H1 (cell line): Measurements from ENCODE around the gene ITGA11. TPM values are rescaled to one million over a fixed set of nuclear protein-coding genes. Genes with fewer than 3 reads are reported as not detected.

ENCODE experiments used
- CTCF ChIA-PET: fragments of 300-600 bp; sonication (Branson Sonifier 250); formaldehyde crosslinking; loops from one replicate; lab custom pipeline; 2021; ENCODE audit not compliant: partially characterized antibody; lab: Charles Lee
- POLR2A ChIA-PET: fragments of 300-600 bp; sonication (Branson Sonifier 250); formaldehyde crosslinking; loops from one replicate; lab custom pipeline; 2021; ENCODE audit warnings: inconsistent platforms; ENCODE audit not compliant: partially characterized antibody; lab: Charles Lee
- DNase-seq, 2 experiments: peaks; one replicate each; pipeline versions ENCODE4 v3.0.0 to v3.0.0-alpha.2; 2010 to 2022; ENCODE audit warnings: low spot score in 2 of 2, low read depth in 1 of 2, mixed read lengths in 1 of 2
- FAIRE-seq: peaks from 2 replicates; lab custom pipeline; 2011; peaks lifted over from hg19 to GRCh38; lab: Jason Lieb, UNC
- H2AFZ ChIP-seq: 2 replicates; pipeline ENCODE4 v1.8.1; 2012; ENCODE audit warnings: low read length, inconsistent platforms
- H2AK5ac ChIP-seq: 2 replicates; pipeline ENCODE4 v1.6.1; 2013; ENCODE audit warnings: low read depth, low read length
- H2BK120ac ChIP-seq: replicated peaks from 2 replicates; pipeline ENCODE3; 2013; ENCODE audit warnings: low read depth, low read length, inconsistent platforms
- H2BK12ac ChIP-seq: 2 replicates; pipeline ENCODE4 v1.6.1; 2013; ENCODE audit warnings: low read depth, low read length
- H2BK15ac ChIP-seq: 2 replicates; pipeline ENCODE4 v1.6.1; 2013; ENCODE audit warnings: low read length
- H2BK20ac ChIP-seq: 2 replicates; pipeline ENCODE4 v1.6.1; 2013; ENCODE audit warnings: low read length
- H2BK5ac ChIP-seq: 2 replicates; pipeline ENCODE4 v1.6.1; 2013; ENCODE audit warnings: low read depth, low read length
- H3K14ac ChIP-seq: 2 replicates; pipeline ENCODE4 v1.6.1; 2013; ENCODE audit warnings: inconsistent platforms; ENCODE audit not compliant: insufficient read length
- H3K18ac ChIP-seq: 2 replicates; pipeline ENCODE4 v1.6.1; 2013; ENCODE audit warnings: low read length; ENCODE audit errors: extremely low read depth
- H3K23ac ChIP-seq: 2 replicates; pipeline ENCODE4 v1.6.1; 2013; ENCODE audit warnings: inconsistent platforms; ENCODE audit not compliant: insufficient read length
- H3K23me2 ChIP-seq: 2 replicates; pipeline ENCODE4 v1.6.1; 2013; ENCODE audit warnings: low read depth, low read length
- H3K27ac ChIP-seq: 2 replicates; pipeline ENCODE4 v1.6.1; 2011; ENCODE audit warnings: low read depth, low read length, inconsistent platforms
- H3K27me3 ChIP-seq, 4 experiments: replicated peaks in 1 of 4; 1 replicate in 1 of 4; 2 replicates in 3 of 4; pipeline versions ENCODE4 v1.6.1 to v1.8.1; 2011 to 2013; ENCODE audit warnings: low read length in 3 of 4, mild to moderate bottlenecking in 3 of 4, inconsistent platforms in 2 of 4, mixed read lengths in 2 of 4, moderate library complexity in 1 of 4; ENCODE audit not compliant: control insufficient read depth in 3 of 4, insufficient read depth in 3 of 4; ENCODE audit errors: extremely low read depth in 1 of 4
- H3K36me3 ChIP-seq, 4 experiments: 2 replicates each; pipeline versions ENCODE4 v1.6.1 to v1.8.1; 2011 to 2013; ENCODE audit warnings: mild to moderate bottlenecking in 4 of 4, low read length in 3 of 4, moderate library complexity in 2 of 4, control low read depth in 1 of 4, inconsistent platforms in 1 of 4; ENCODE audit not compliant: insufficient read depth in 4 of 4, control insufficient read depth in 2 of 4
- H3K4ac ChIP-seq: replicated peaks from 2 replicates; pipeline ENCODE3; 2013; ENCODE audit warnings: low read length, low read depth, mixed read lengths, inconsistent platforms; ENCODE audit not compliant: insufficient read length
- H3K4me1 ChIP-seq, 4 experiments: replicated peaks in 1 of 4; 1 replicate in 1 of 4; 2 replicates in 3 of 4; pipeline versions ENCODE4 v1.6.1 to v1.8.1; 2011 to 2013; ENCODE audit warnings: low read length in 3 of 4, inconsistent platforms in 2 of 4, mixed read lengths in 1 of 4; ENCODE audit not compliant: insufficient read depth in 4 of 4, control insufficient read depth in 3 of 4
- H3K4me2 ChIP-seq, 2 experiments: 2 replicates each; pipeline versions ENCODE4 v1.6.1 to v1.8.1; 2011 to 2013; ENCODE audit warnings: low read depth in 2 of 2, low read length in 2 of 2, control low read depth in 1 of 2, inconsistent platforms in 1 of 2, mild to moderate bottlenecking in 1 of 2; ENCODE audit not compliant: insufficient read depth in 1 of 2
- H3K4me3 ChIP-seq, 4 experiments: fragments of 200-600, 300-600 bp in 1 of 4; sonication (generic), shearing (Covaris generic), sonication (Bioruptor Twin) in 1 of 4; 2 replicates each; pipeline versions ENCODE4 v1.5.1 to v1.8.1; 2011 to 2016; ENCODE audit warnings: low read length in 4 of 4, low read depth in 3 of 4, control low read depth in 2 of 4, inconsistent platforms in 2 of 4, mild to moderate bottlenecking in 2 of 4, mixed read lengths in 1 of 4, moderate library complexity in 1 of 4; ENCODE audit not compliant: insufficient read depth in 2 of 4; ENCODE audit errors: extremely low read depth in 1 of 4
- H3K56ac ChIP-seq: replicated peaks from 2 replicates; pipeline ENCODE3; 2013; ENCODE audit warnings: low read depth, mild to moderate bottlenecking, mixed read lengths, low read length, inconsistent platforms; ENCODE audit not compliant: insufficient read length
- H3K79me1 ChIP-seq: 2 replicates; pipeline ENCODE4 v1.6.1; 2013; ENCODE audit warnings: low read depth, low read length, control low read depth
- H3K79me2 ChIP-seq, 2 experiments: 2 replicates each; pipeline versions ENCODE4 v1.6.1 to v1.8.1; 2012 to 2013; ENCODE audit warnings: low read length in 2 of 2, mild to moderate bottlenecking in 2 of 2, inconsistent platforms in 1 of 2; ENCODE audit not compliant: insufficient read depth in 2 of 2, control insufficient read depth in 1 of 2
- H3K9ac ChIP-seq, 4 experiments: replicated peaks in 1 of 4; 1 replicate in 1 of 4; 2 replicates in 3 of 4; pipeline versions ENCODE4 v1.6.1 to v1.8.1; 2011 to 2013; ENCODE audit warnings: low read depth in 3 of 4, low read length in 3 of 4, control low read depth in 2 of 4, mild to moderate bottlenecking in 2 of 4, moderate library complexity in 2 of 4, inconsistent platforms in 1 of 4; ENCODE audit errors: extremely low read depth in 1 of 4
- H3K9me3 ChIP-seq, 2 experiments: 2 replicates each; pipeline versions ENCODE4 v1.6.1 to v1.8.1; 2012 to 2013; ENCODE audit warnings: mild to moderate bottlenecking in 2 of 2, moderate library complexity in 2 of 2, control low read depth in 1 of 2, inconsistent platforms in 1 of 2, low read depth in 1 of 2, low read length in 1 of 2, mixed read lengths in 1 of 2; ENCODE audit not compliant: insufficient read depth in 2 of 2
- H4K20me1 ChIP-seq, 2 experiments: replicated peaks in 1 of 2; 2 replicates each; pipeline versions ENCODE3 to v1.8.1; 2011 to 2013; ENCODE audit warnings: inconsistent platforms in 2 of 2, low read length in 2 of 2, mild to moderate bottlenecking in 1 of 2; ENCODE audit not compliant: insufficient read depth in 2 of 2, control insufficient read depth in 1 of 2
- H4K5ac ChIP-seq: 2 replicates; pipeline ENCODE4 v1.6.1; 2013; ENCODE audit warnings: low read length, low read depth, mixed read lengths, inconsistent platforms; ENCODE audit not compliant: insufficient read length
- H4K8ac ChIP-seq: 2 replicates; pipeline ENCODE4 v1.8.0; 2013; ENCODE audit warnings: mild to moderate bottlenecking, moderate library complexity, low read length, inconsistent platforms; ENCODE audit not compliant: insufficient read depth; ENCODE audit errors: extremely low read depth
- H4K91ac ChIP-seq: replicated peaks from 2 replicates; pipeline ENCODE3; 2013; ENCODE audit warnings: low read length, mixed read lengths, inconsistent platforms; ENCODE audit not compliant: insufficient read length
- BACH1 ChIP-seq: IDR thresholded peaks from 2 replicates; pipeline ENCODE4 v1.6.1; 2012; ENCODE audit warnings: low read length, improper control_type of control experiment
- YY1 ChIP-seq: IDR thresholded peaks from 2 replicates; pipeline ENCODE4 v1.6.1; 2011; ENCODE audit warnings: low read depth, mild to moderate bottlenecking, low read length
- WGBS, 2 experiments: shearing (Covaris generic) in 1 of 2; methylation state at CpG; one replicate each; pipeline versions ENCODE4 v1.1.6 to v1.1.7; 2013 to 2015; ENCODE audit warnings: low lambda C conversion rate in 2 of 2, mixed read lengths in 2 of 2, inconsistent platforms in 1 of 2, low coverage in 1 of 2, missing lambda C conversion rate in 1 of 2; ENCODE audit not compliant: insufficient replicate concordance in 2 of 2, insufficient coverage in 1 of 2, insufficient read length in 1 of 2; ENCODE audit errors: extremely low coverage in 1 of 2, missing lambda C conversion rate in 1 of 2; 5-methylcytosine and 5-hydroxymethylcytosine counted together
- polyA plus RNA-seq, 7 experiments: library from polyadenylated mRNA; depleted of rRNA in 3 of 7; stranded (reverse) in 5 of 7; unstranded in 2 of 7; fragments of >200 nt in 5 of 7; fragments of 200-250 nt in 2 of 7; gene quantifications; 1 replicate in 5 of 7; 2 replicates in 1 of 7; 4 replicates in 1 of 7; pipeline versions ENCODE4 v1.2.1 to v1.2.3, GENCODE V29; 2011 to 2013; ENCODE audit warnings: missing spikeins in 2 of 7, mixed read lengths in 2 of 7
- total RNA-seq: library from RNA; stranded (reverse); fragmentation: NEBNext Ultra II Directional; extraction: Animal tissue kit (Norgen Biotek cat#: 25700); gene quantifications from 2 replicates; pipeline ENCODE4 v1.2.1, GENCODE V29; 2021

ITGA11 gene
- total and polyA plus RNA-seq, 2 of the 8 experiments (the other 6 are each of a cell fraction or from before 2014, with no cell fraction given): 0.05 to 0.06 TPM

DNA sequence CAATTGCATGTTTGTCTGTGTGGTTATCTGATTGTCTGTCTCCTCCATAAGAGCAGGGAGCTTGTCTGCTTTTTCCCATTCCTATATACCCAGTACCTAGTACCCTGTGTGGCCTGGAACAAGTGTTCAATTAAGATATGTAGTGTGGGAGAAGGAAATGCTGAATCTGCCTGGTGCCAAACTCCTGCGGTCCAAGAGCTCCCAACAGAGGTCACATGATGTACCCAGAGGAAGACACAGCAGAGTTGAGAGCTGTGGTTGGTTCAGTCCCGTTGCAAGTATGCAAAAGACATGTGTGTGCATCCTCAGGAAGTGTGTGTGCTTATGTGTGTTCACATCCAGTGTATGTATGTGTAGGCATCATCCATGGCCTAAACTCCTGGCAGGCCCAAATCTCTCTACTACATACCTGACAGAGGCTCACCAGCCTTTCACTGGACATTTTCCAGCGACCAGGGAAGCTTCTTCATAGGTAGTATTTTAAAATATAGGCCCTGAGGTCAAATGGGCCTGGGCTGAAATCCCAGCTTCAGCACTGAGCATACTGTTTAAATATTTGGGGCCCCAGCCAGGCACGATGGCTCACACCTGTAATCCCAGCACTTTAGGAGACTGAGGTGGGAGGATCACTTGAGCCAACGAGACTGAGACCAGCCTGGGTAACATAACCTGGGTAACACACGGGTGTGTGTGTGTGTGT is 34.0 kb upstream of the ITGA11 start:
- no peak overlapping the region for H3K4me2 ChIP-seq
- H3K4ac ChIP-seq: no peak overlapping the region
- CTCF ChIA-PET: interaction anchor here (0.5 to 1.7 kb wide), 8 partner anchors 17 to 213 kb away, joined by 3 to 10 read pairs (median 4); no protein-coding TSS in a partner anchor
- no peak overlapping the region for H2BK5ac ChIP-seq
- H2BK15ac ChIP-seq: no peak overlapping the region
- H3K56ac ChIP-seq: no peak overlapping the region
- no peak overlapping the region for H2BK120ac ChIP-seq
- no peaks in the 10 kb centered on the region for H3K9me3 ChIP-seq
- H3K23me2 ChIP-seq: no peaks in the 10 kb centered on the region
- no peak for DNase-seq
- no peak overlapping the region for H3K9ac ChIP-seq
- H4K8ac ChIP-seq: peak overlapping the region; percentile 46; the same call in 1 of the 2 replicates
- H2AK5ac ChIP-seq: no peak overlapping the region
- no peaks in the 10 kb centered on the region for H3K79me1 ChIP-seq
- H4K20me1 ChIP-seq: no peaks in the 10 kb centered on the region
- H3K27ac ChIP-seq: no peak overlapping the region
- no peak overlapping the region for H3K18ac ChIP-seq
- TF ChIP-seq BACH1 (no peak), YY1 (no peak)
- H3K79me2 ChIP-seq: no peaks in the 10 kb centered on the region
- no peak overlapping the region for H2AFZ ChIP-seq
- POLR2A ChIA-PET: no interaction called here
- 87% methylated on average over 6 of the region's 6 CpGs; no CpG with 5 or more reads in 1 of the 2 experiments for WGBS, 2 experiments
- H3K14ac ChIP-seq: no peak overlapping the region
- no peak overlapping the region for H4K91ac ChIP-seq
- H3K36me3 ChIP-seq: no peaks in the 10 kb centered on the region
- no peak overlapping the region for H2BK12ac ChIP-seq
- H3K23ac ChIP-seq: no peak overlapping the region
- no peak overlapping the region for H2BK20ac ChIP-seq
- no peaks in the 10 kb centered on the region; a peak in 1 of 7 replicates for H3K4me1 ChIP-seq
- FAIRE-seq: no peak
- H3K27me3 ChIP-seq: no peaks in the 10 kb centered on the region; a peak in 1 of 7 replicates
- no peak overlapping the region for H4K5ac ChIP-seq
- H3K4me3 ChIP-seq: no peak overlapping the region
